Measurements from ENCODE around the gene MEFV. TPM values are rescaled to one million over a fixed set of nuclear protein-coding genes. Genes with fewer than 3 reads are reported as not detected.

MEFV gene
- total RNA-seq, 1 donor from 2014 or later = 0.49 TPM

DNA sequence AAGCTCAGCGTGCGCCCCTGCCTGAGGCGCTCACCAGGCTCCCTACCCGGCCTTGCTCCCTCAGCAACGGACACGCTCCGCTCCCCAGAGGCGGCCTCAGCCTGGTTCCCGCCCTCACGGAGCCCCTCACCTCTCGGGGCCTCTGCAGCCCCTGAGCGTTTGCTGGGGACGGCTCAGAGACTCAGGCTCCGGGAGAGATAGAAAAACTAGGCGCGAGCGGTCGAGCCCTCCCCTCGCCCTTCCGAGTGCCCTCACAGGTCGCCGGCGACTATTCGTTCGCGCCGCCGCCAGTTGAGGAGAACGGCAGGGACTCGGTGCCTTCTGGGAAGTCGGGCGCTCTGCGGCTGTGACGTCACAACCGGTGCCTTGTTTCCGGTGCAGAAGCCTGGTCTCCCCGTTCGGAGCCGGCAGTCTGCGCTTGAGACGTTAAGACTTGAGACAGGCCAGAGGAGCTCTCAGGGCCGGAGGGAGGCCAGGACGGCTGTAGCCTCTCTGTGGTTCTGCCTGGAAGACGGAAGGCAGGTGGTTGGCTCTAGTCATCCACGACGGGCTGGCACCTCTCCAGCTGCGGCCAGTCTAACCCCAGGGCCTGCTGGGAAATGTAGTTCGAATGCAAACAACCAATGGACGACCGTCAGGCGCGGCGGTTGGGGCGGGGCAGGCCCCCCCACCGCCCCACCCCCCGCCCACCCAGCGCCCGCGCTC, 21.4 kb downstream of the MEFV start, which contains the start of gene ZNF200:
ZNF200 (minus strand) TSS at position 302 of the 705 bp plus-strand sequence. CDS start 1,403 bp downstream, outside the sequence.
- peak within 1 kb of the TSS; percentile 96 for H3K4me3 ChIP-seq
- H3K36me3 ChIP-seq = peaks cover 33% of the 10 kb centered on the region
- H3K27ac ChIP-seq (replicated peaks) = peak within 1 kb of the TSS; percentile 100
- TF ChIP-seq CTCF (IDR thresholded peaks at IDR 0.05; ENCODE audit: borderline replicate concordance) = no peak
- intact Hi-C loops (cut with micrococcal nuclease) = no loop called here
- no peaks in the 10 kb centered on the region for H3K27me3 ChIP-seq (ENCODE audit: low read depth)
- peaks cover 27% of the 10 kb centered on the region for H3K4me1 ChIP-seq
- H3K9me3 ChIP-seq (replicated peaks) = peaks cover 25% of the 10 kb centered on the region
- peak; percentile 97 for DNase-seq

DNA sequence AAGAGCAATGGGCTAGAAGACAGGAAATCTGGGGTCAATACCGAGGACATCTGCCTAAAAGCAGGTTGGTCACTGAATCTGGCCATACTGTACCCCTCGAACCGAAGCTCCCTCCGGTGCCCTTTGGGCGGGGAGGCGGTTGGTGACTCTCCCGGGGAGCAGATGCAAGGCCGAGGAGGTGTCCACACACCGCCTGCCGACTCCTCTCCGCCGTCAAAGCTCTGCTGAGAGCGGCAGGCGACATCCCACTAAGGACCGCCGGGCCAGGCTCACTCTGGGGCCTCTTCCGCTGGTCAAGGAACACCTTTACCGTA, 21.9 kb downstream of the MEFV start:
- TF ChIP-seq CTCF (IDR thresholded peaks at IDR 0.05; ENCODE audit: borderline replicate concordance) = no peak
- Histone ChIP-seq H3K27me3 (ENCODE audit: low read depth) (no peaks in the 10 kb centered on the region), H3K4me1 (peaks cover 27% of the 10 kb centered on the region), H3K36me3 (peaks cover 38% of the 10 kb centered on the region), H3K27ac (replicated peaks) (peak overlapping the region; percentile 100), H3K4me3 (peak overlapping the region; percentile 96), H3K9me3 (replicated peaks) (peaks cover 30% of the 10 kb centered on the region)
- DNase-seq = no peak
- intact Hi-C loops (cut with micrococcal nuclease) = no loop called here

GRCh38 chr16:3223913-3224515, 32.4 kb downstream of the MEFV start:
- no peak overlapping the region for H3K27ac ChIP-seq (replicated peaks)
- no peak overlapping the region for H3K4me3 ChIP-seq
- intact Hi-C loops (cut with micrococcal nuclease) = no loop called here
- no peak for DNase-seq
- H3K9me3 ChIP-seq (replicated peaks) = peaks cover 99% of the 10 kb centered on the region
- H3K4me1 ChIP-seq = no peaks in the 10 kb centered on the region
- no peak for TF ChIP-seq CTCF (IDR thresholded peaks at IDR 0.05; ENCODE audit: borderline replicate concordance)
- peaks cover 79% of the 10 kb centered on the region for H3K36me3 ChIP-seq
- no peaks in the 10 kb centered on the region for H3K27me3 ChIP-seq (ENCODE audit: low read depth)

DNA sequence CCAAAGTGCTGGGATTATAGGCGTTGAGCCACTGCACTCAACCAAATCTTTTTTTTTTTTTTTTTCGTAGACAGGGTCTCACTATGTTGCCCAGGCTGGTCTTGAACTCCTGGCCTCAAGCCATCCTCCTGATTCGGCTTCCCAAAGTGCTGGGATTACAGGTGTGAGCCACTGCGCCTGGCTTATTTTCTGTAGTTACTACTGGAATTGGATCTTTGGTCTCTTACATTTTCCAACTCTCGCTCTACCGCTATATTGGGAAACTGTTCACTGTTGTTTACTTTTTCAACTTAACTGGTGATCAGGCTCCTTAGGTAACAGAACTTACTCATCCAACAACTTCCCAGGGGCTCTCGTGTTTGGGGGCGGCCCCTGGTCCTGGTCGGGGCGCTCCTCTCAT, 35.6 kb downstream of the MEFV start:
- Histone ChIP-seq H3K9me3 (replicated peaks) (peaks cover 91% of the 10 kb centered on the region), H3K36me3 (peaks cover 47% of the 10 kb centered on the region), H3K4me3 (no peak overlapping the region), H3K27me3 (ENCODE audit: low read depth) (no peaks in the 10 kb centered on the region), H3K4me1 (no peaks in the 10 kb centered on the region), H3K27ac (replicated peaks) (no peak overlapping the region)
- intact Hi-C loops (cut with micrococcal nuclease) = no loop called here
- no peak for TF ChIP-seq CTCF (IDR thresholded peaks at IDR 0.05; ENCODE audit: borderline replicate concordance)
- DNase-seq = no peak

DNA sequence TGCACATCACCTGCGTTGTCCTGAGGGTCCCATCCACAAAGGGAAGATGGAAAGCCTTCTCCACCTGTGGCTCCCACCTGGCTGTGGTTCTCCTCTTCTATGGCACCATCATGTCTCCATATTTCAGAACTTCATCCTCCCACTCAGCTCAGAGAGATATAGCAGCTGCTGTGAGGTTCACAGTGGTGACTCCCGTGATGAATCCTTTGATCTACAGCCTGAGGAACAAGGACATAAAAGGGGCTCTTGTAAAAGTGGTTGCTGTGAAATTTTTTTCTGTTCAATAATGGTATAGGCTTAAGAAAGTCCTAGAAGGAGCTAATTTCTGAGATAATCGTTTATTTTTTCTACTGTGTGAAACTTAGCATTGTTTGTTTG, 40.2 kb downstream of the MEFV start:
- Histone ChIP-seq H3K4me1 (no peaks in the 10 kb centered on the region), H3K36me3 (peaks cover 1% of the 10 kb centered on the region), H3K4me3 (no peak overlapping the region), H3K27ac (replicated peaks) (no peak overlapping the region), H3K27me3 (ENCODE audit: low read depth) (peaks cover 15% of the 10 kb centered on the region), H3K9me3 (replicated peaks) (peaks cover 45% of the 10 kb centered on the region)
- no peak for TF ChIP-seq CTCF (IDR thresholded peaks at IDR 0.05; ENCODE audit: borderline replicate concordance)
- intact Hi-C loops (cut with micrococcal nuclease) = no loop called here
- no peak for DNase-seq
